ENCODE measurements around the gene CLCNKA. TPM values are rescaled to one million over a fixed set of nuclear protein-coding genes. Genes with fewer than 3 reads are reported as not detected.
A peak's percentile ranks its signal among the peaks of the same experiment; 100 is the strongest.

The CLCNKA gene
- total RNA-seq, 4 donors from 2014 or later = 2.9 TPM; not detected in 3

DNA sequence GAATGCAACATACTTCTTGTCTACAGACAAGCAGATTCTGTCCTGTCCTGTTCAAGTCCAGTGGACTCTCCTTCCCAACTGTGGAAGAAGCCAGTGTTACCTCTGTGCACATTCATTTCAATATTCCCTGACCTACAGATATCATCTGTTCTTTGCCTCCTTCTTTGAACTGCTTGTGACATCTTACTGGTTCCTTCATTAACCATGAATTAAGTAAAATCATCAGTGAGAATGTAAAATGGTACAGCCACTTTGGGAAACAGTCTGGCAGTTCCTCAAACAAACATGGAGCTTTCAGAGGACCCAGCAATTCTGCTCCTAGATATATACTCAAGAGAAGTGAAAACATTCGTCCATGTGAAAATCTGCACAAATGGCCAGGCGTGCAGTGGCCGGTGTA, 11.0 kb upstream of the CLCNKA start:
- H3K4me3 ChIP-seq = no peak overlapping the region
- DNase-seq = no peak
- TF ChIP-seq POLR2A (IDR thresholded peaks at IDR 0.05) = no peak
- TF ChIP-seq, protein P1, sequence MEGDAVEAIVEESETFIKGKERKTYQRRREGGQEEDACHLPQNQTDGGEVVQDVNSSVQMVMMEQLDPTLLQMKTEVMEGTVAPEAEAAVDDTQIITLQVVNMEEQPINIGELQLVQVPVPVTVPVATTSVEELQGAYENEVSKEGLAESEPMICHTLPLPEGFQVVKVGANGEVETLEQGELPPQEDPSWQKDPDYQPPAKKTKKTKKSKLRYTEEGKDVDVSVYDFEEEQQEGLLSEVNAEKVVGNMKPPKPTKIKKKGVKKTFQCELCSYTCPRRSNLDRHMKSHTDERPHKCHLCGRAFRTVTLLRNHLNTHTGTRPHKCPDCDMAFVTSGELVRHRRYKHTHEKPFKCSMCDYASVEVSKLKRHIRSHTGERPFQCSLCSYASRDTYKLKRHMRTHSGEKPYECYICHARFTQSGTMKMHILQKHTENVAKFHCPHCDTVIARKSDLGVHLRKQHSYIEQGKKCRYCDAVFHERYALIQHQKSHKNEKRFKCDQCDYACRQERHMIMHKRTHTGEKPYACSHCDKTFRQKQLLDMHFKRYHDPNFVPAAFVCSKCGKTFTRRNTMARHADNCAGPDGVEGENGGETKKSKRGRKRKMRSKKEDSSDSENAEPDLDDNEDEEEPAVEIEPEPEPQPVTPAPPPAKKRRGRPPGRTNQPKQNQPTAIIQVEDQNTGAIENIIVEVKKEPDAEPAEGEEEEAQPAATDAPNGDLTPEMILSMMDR (IDR thresholded peaks at IDR 0.05) = no peak
- no peaks in the 10 kb centered on the region for H3K9me3 ChIP-seq
- H3K27me3 ChIP-seq = no peaks in the 10 kb centered on the region
- H3K4me1 ChIP-seq = peaks cover 9 to 24% of the 10 kb centered on the region in 2 donors
- intact Hi-C loops (cut with DNase I; ENCODE audit: low total_unique reads) = no loop called here
- no peaks in the 10 kb centered on the region for H3K36me3 ChIP-seq
- H3K27ac ChIP-seq = no peak overlapping the region

GRCh38 chr1:16011936-16012589, 9.8 kb upstream of the CLCNKA start:
- Histone ChIP-seq H3K36me3 (no peaks in the 10 kb centered on the region), H3K4me3 (no peak overlapping the region), H3K9me3 (no peaks in the 10 kb centered on the region), H3K27ac (peak overlapping the region; percentile 97), H3K27me3 (no peaks in the 10 kb centered on the region), H3K4me1 (peaks cover 9 to 29% of the 10 kb centered on the region in 2 donors)
- intact Hi-C loops (cut with DNase I; ENCODE audit: low total_unique reads) = no loop called here
- TF ChIP-seq, protein P1 (IDR thresholded peaks at IDR 0.05) = no peak
- no peak for TF ChIP-seq POLR2A (IDR thresholded peaks at IDR 0.05)
- DNase-seq = no peak

- intact Hi-C loops (cut with DNase I; ENCODE audit: low total_unique reads) = no loop called here
- Histone ChIP-seq H3K4me1 (peaks cover 9 to 29% of the 10 kb centered on the region in 2 donors), H3K27me3 (no peaks in the 10 kb centered on the region), H3K27ac (peak overlapping the region; percentile 97), H3K9me3 (no peaks in the 10 kb centered on the region), H3K36me3 (no peaks in the 10 kb centered on the region), H3K4me3 (peak overlapping the region; percentile 5 to 36)
- peak; percentile 79 to 81 for DNase-seq
- no peak for TF ChIP-seq POLR2A (IDR thresholded peaks at IDR 0.05)
- TF ChIP-seq, protein P1 (IDR thresholded peaks at IDR 0.05) = no peak
These were observed 9.1 kb upstream of the CLCNKA start for GRCh38 chr1:16012590-16013219.

DNA sequence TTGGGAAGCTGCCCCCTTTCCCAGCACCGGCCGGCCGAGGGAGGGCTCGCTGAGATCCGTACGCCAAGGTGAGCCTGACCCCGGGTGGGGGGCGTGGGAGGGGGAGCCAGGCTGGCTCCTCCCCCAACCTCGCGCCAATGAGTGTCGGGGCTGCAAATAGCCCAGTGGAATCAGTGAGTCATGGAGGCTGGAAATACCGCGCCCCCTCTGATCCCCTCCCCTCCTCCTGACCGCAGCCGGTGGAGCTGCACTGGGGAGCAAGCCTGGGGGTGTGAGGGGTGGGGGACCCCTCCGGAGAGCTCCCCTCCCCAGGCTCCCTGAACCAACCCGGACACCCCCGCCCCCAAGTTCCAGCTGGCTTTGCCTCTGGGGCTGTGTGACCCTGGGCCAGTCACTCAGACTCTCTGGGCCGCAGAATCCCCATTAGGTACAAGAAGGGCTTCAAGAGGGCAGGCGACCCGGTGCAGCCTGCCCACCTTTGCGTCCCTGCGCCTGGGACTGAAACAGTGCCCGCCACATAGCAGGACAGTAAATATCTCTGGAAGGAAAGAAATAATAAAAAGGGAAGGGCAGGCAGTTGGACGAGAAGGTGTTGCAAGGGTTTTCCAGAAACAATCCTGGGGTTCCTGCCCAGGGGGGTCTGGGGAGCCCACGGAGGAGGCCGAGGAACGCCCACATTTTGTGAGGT, 8.5 kb upstream of the CLCNKA start:
- H3K4me1 ChIP-seq = peaks cover 12 to 29% of the 10 kb centered on the region in 2 donors

More for the DNA sequence above, 8.5 kb upstream of the CLCNKA start:
- Histone ChIP-seq H3K27me3 (no peaks in the 10 kb centered on the region), H3K36me3 (no peaks in the 10 kb centered on the region), H3K9me3 (no peaks in the 10 kb centered on the region), H3K4me3 (peak overlapping the region; percentile 5 to 36), H3K27ac (peak overlapping the region; percentile 97)
- intact Hi-C loops (cut with DNase I; ENCODE audit: low total_unique reads) = no loop called here
- TF ChIP-seq POLR2A (IDR thresholded peaks at IDR 0.05) = peak in 1 of 2 donors; percentile 38
- TF ChIP-seq, protein P1 (IDR thresholded peaks at IDR 0.05) = no peak
- DNase-seq = peak; percentile 88 to 91
